ENCODE measurements around the gene DLGAP1. TPM values are rescaled to one million over a fixed set of nuclear protein-coding genes. Genes with fewer than 3 reads are reported as not detected.

Gene DLGAP1
- total and polyA plus RNA-seq, 2 experiments from 2014 or later = 17.0 to 48.5 TPM

- TF ChIP-seq ZNF462 (CRISPR knock-in tag; IDR thresholded peaks at IDR 0.05) (no peak), EZH2 (IDR thresholded peaks at IDR 0.05; ENCODE audit: low read depth, unreplicated experiment) (no peak), STAT1 (IDR thresholded peaks at IDR 0.05; ENCODE audit: unreplicated experiment) (no peak), JUNB (IDR thresholded peaks at IDR 0.05; ENCODE audit: unreplicated experiment) (no peak), ETS1 (IDR thresholded peaks at IDR 0.05) (no peak)
These were observed 771.6 kb downstream of the DLGAP1 start (continued) for GRCh38 chr18:3683483-3683882.

- Histone ChIP-seq H3K79me2 (replicated peaks; ENCODE audit: insufficient read depth) (no peaks in the 10 kb centered on the region), H3K4me3 (no peak overlapping the region), H3K4me2 (no peak overlapping the region), H3K27me3 (ENCODE audit: insufficient read depth) (no peaks in the 10 kb centered on the region), H3K27ac (ENCODE audit: low read depth) (no peak overlapping the region), H4K20me1 (replicated peaks; ENCODE audit: insufficient read depth) (no peaks in the 10 kb centered on the region), H2AFZ (no peak overlapping the region), H3K36me3 (ENCODE audit: insufficient read depth) (no peaks in the 10 kb centered on the region), H3K4me1 (ENCODE audit: insufficient read depth) (no peaks in the 10 kb centered on the region), H3K9me2 (ENCODE audit: insufficient read depth) (0 out of 2 replicates have a peak, but pooled peaks cover 2% of the 10 kb centered on the region), H3F3A (replicated peaks; ENCODE audit: low read depth) (no peaks in the 10 kb centered on the region)
- TF ChIP-seq NANOG (IDR thresholded peaks at IDR 0.05; ENCODE audit: borderline replicate concordance) = no peak
- TF ChIP-seq ETS1 (IDR thresholded peaks at IDR 0.05) = no peak
- TF ChIP-seq ZNF114 (CRISPR knock-in tag; IDR thresholded peaks at IDR 0.05) = no peak
- no peak for TF ChIP-seq CTCF (conservative IDR thresholded peaks at IDR 0.05; ENCODE audit: low read depth in 2 of 2)
- no peak for TF ChIP-seq EZH2 (IDR thresholded peaks at IDR 0.05; ENCODE audit: low read depth, unreplicated experiment)
- peaks cover 10% of the 10 kb centered on the region for H3K9me3 Mint-ChIP-seq
- H3K4me3 Mint-ChIP-seq = no peak overlapping the region
- H3K27me3 Mint-ChIP-seq (ENCODE audit: insufficient read depth, low read depth, poor library complexity) = peaks cover 4% of the 10 kb centered on the region
- H3K4me1 Mint-ChIP-seq = peaks cover 9% of the 10 kb centered on the region
- ATAC-seq (no peak), DNase-seq (ENCODE audit: low spot score) (no peak)
- H3K27ac Mint-ChIP-seq = no peak overlapping the region
- H3K36me3 Mint-ChIP-seq (ENCODE audit: low read depth) = peaks cover 17% of the 10 kb centered on the region
These were observed 773.0 kb downstream of the DLGAP1 start for GRCh38 chr18:3682061-3682460.

All from GM23338 (cell line).